HCT116 (cell line): ENCODE results near the gene RAB3GAP1. TPM values are rescaled to one million over a fixed set of nuclear protein-coding genes. Genes with fewer than 3 reads are reported as not detected.

ENCODE experiments used
- ATAC-seq: fragments of 200-7000 bp; cut with Tn5 transposase; 2 replicates; pipeline ENCODE4 v1.9.1; 2020; ENCODE audit warnings: mild to moderate bottlenecking, moderate library complexity
- BruUV-seq: library from RNA; stranded (reverse); fragments of 400-500 nt; replicated peaks from 2 replicates; lab custom pipeline; 2021; lab: Mats Ljungman, UMichigan
- CTCF ChIA-PET: fragments of 300-600 bp; sonication (Branson Sonifier 250); formaldehyde crosslinking; loops from one replicate; lab custom pipeline; 2021; ENCODE audit warnings: antibody characterized with exemption; lab: Charles Lee
- POLR2A ChIA-PET: fragments of 300-600, 350-600 bp; sonication (Branson Sonifier 250); formaldehyde crosslinking; loops from one replicate; lab custom pipeline; 2021; ENCODE audit warnings: antibody characterized with exemption; lab: Charles Lee
- RAD21 ChIA-PET, 2 experiments: fragments of 300-600 bp; sonication (Branson Sonifier 250); formaldehyde crosslinking; loops; one replicate each; lab custom pipeline; 2023; ENCODE audit warnings: low total read pairs in 2 of 2; ENCODE audit not compliant: uncharacterized antibody in 2 of 2, unreplicated experiment in 2 of 2, low non-redundant PET in 1 of 2; lab: Charles Lee
- DNase-seq: peaks from one replicate; pipeline ENCODE4 v3.0.0-alpha.2; 2010; ENCODE audit warnings: low read depth, low spot score
- H2AFZ ChIP-seq: fragments of 200-600 bp; shearing (Covaris generic), sonication (generic); 2 replicates; pipeline ENCODE4 v1.6.1; 2017; ENCODE audit warnings: low read depth, mixed run types, mixed read lengths, antibody characterized with exemption, low read length; ENCODE audit not compliant: poor library complexity, severe bottlenecking
- H3K27ac ChIP-seq: 2 replicates; pipeline ENCODE4 v1.5.1; 2012; ENCODE audit warnings: low read depth, low read length
- H3K27me3 ChIP-seq: fragments of 200-600 bp; sonication (generic); 2 replicates; pipeline ENCODE4 v1.6.1; 2016; ENCODE audit warnings: mixed run types, low read length, mixed read lengths; ENCODE audit not compliant: insufficient read depth
- H3K36me3 ChIP-seq, 2 experiments: fragments of 200-500 bp in 1 of 2; fragments of 200-600 bp in 1 of 2; sonication (Bioruptor generic) in 1 of 2; sonication (generic) in 1 of 2; 2 replicates each; pipeline versions ENCODE4 v1.5.1 to v1.6.1; 2014 to 2016; ENCODE audit warnings: low read length in 2 of 2, inconsistent platforms in 1 of 2, mixed read lengths in 1 of 2, mixed run types in 1 of 2; ENCODE audit not compliant: insufficient read depth in 2 of 2, control insufficient read depth in 1 of 2
- H3K4me1 ChIP-seq, 2 experiments: fragments of 200-600 bp in 1 of 2; sonication (generic) in 1 of 2; 2 replicates each; pipeline versions ENCODE4 v1.5.1 to v1.6.1; 2012 to 2017; ENCODE audit warnings: low read length in 2 of 2, inconsistent platforms in 1 of 2, mild to moderate bottlenecking in 1 of 2, mixed read lengths in 1 of 2, mixed run types in 1 of 2, moderate library complexity in 1 of 2; ENCODE audit not compliant: insufficient read depth in 2 of 2, control insufficient read depth in 1 of 2
- H3K4me2 ChIP-seq: fragments of 200-600 bp; sonication (generic); 2 replicates; pipeline ENCODE4 v1.6.1; 2017; ENCODE audit warnings: mixed run types, low read length, mixed read lengths
- H3K4me3 ChIP-seq, 2 experiments: fragments of 200-600 bp in 1 of 2; sonication (generic) in 1 of 2; replicated peaks in 1 of 2; 2 replicates each; pipeline ENCODE4 v1.5.1; 2011 to 2016; ENCODE audit warnings: low read length in 2 of 2, control low read depth in 1 of 2, low read depth in 1 of 2, mild to moderate bottlenecking in 1 of 2, mixed read lengths in 1 of 2, mixed run types in 1 of 2
- H3K79me2 ChIP-seq: fragments of 200-600 bp; sonication (generic); 2 replicates; pipeline ENCODE4 v1.6.1; 2017; ENCODE audit warnings: mild to moderate bottlenecking, mixed run types, low read length, moderate library complexity, mixed read lengths; ENCODE audit not compliant: insufficient read depth
- H3K9ac ChIP-seq: fragments of 200-600 bp; sonication (generic); 2 replicates; pipeline ENCODE4 v1.6.1; 2016; ENCODE audit warnings: low read length, mixed read lengths
- H3K9me2 ChIP-seq: fragments of 200-600 bp; sonication (generic), shearing (Covaris generic); 2 replicates; pipeline ENCODE4 v1.6.1; 2017; ENCODE audit warnings: mixed run types, mild to moderate bottlenecking, moderate library complexity; ENCODE audit not compliant: insufficient read depth
- H3K9me3 ChIP-seq, 2 experiments: fragments of 200-500 bp in 1 of 2; fragments of 200-600 bp in 1 of 2; sonication (Bioruptor generic) in 1 of 2; sonication (generic) in 1 of 2; 2 replicates each; pipeline ENCODE4 v1.6.1; 2014 to 2017; ENCODE audit warnings: low read length in 2 of 2, mixed read lengths in 2 of 2, inconsistent platforms in 1 of 2, low read depth in 1 of 2, mild to moderate bottlenecking in 1 of 2, mixed run types in 1 of 2, moderate library complexity in 1 of 2; ENCODE audit not compliant: control insufficient read depth in 1 of 2, insufficient read depth in 1 of 2
- H4K20me1 ChIP-seq: fragments of 200-600 bp; sonication (generic), shearing (Covaris generic); 2 replicates; pipeline ENCODE4 v1.6.1; 2017; ENCODE audit warnings: mixed run types, mild to moderate bottlenecking, moderate library complexity; ENCODE audit not compliant: insufficient read depth
- ATF3 ChIP-seq: IDR thresholded peaks from 2 replicates; pipeline ENCODE4 v1.6.1; 2012
- CTCF ChIP-seq, 3 experiments: fragments of 200-600 bp in 1 of 3; sonication (generic) in 1 of 3; IDR thresholded peaks in 2 of 3; conservative IDR thresholded peaks in 1 of 3; 2 replicates each; pipeline ENCODE4 v1.5.1; 2012 to 2017; ENCODE audit warnings: low read depth in 2 of 3, low read length in 2 of 3, antibody characterized with exemption in 1 of 3, borderline replicate concordance in 1 of 3, control low read depth in 1 of 3, mild to moderate bottlenecking in 1 of 3, mixed read lengths in 1 of 3, mixed run types in 1 of 3, moderate library complexity in 1 of 3; ENCODE audit not compliant: insufficient read depth in 1 of 3
- EZH2 ChIP-seq: fragments of 200-600 bp; sonication (generic); IDR thresholded peaks from 2 replicates; pipeline ENCODE4 v1.6.1; 2017; ENCODE audit warnings: antibody characterized with exemption, mixed run types
- FOSL1 ChIP-seq: IDR thresholded peaks from 2 replicates; pipeline ENCODE4 v1.6.1; 2012; ENCODE audit warnings: low read depth
- SIN3A ChIP-seq: IDR thresholded peaks from 2 replicates; pipeline ENCODE4 v1.6.1; 2012; ENCODE audit warnings: low read depth
- SP1 ChIP-seq: IDR thresholded peaks from 2 replicates; pipeline ENCODE4 v1.6.1; 2012; ENCODE audit warnings: low read depth
- YY1 ChIP-seq: IDR thresholded peaks from 2 replicates; pipeline ENCODE4 v1.6.1; 2011; ENCODE audit warnings: low read length, low read depth, moderate library complexity, mild to moderate bottlenecking; ENCODE audit not compliant: insufficient replicate concordance; ENCODE audit errors: extremely low read depth
- ZBTB33 ChIP-seq: IDR thresholded peaks from 2 replicates; pipeline ENCODE4 v1.6.1; 2011; ENCODE audit warnings: mild to moderate bottlenecking, low read length, moderate library complexity; ENCODE audit not compliant: insufficient replicate concordance; ENCODE audit errors: extremely low read depth
- ZNF274 ChIP-seq: fragments of 200-500 bp; sonication (Bioruptor generic); IDR thresholded peaks from 2 replicates; pipeline ENCODE4 v1.6.1; 2014; ENCODE audit warnings: mild to moderate bottlenecking, low read depth, low read length, inconsistent platforms
- intact Hi-C: fragments of 100-400 bp; cut with micrococcal nuclease; formaldehyde crosslinking; loops from 2 replicates; pipeline ENCODE4 v1.10.0; 2022
- total RNA-seq: library from RNA; stranded (reverse); gene quantifications from one replicate; pipeline ENCODE4 v1.2.1, GENCODE V29; 2021; ENCODE audit not compliant: unreplicated experiment

Gene RAB3GAP1
- total RNA-seq, 1 experiment from 2014 or later = 38.5 TPM

GRCh38 chr2:135152361-135152760, 100.3 kb downstream of the RAB3GAP1 start:
- no peak overlapping the region for H3K4me3 ChIP-seq
- intact Hi-C loops = no loop called here
- H3K27me3 ChIP-seq = no peaks in the 10 kb centered on the region
- H3K79me2 ChIP-seq = no peaks in the 10 kb centered on the region
- BruUV-seq = no TSS peak
- POLR2A ChIA-PET = no interaction called here
- H3K9me2 ChIP-seq = no peaks in the 10 kb centered on the region
- H3K9ac ChIP-seq = no peak overlapping the region
- ATAC-seq (no peak), DNase-seq (no peak)
- no peak overlapping the region for H3K4me2 ChIP-seq
- peaks cover 6 to 22% of the 10 kb centered on the region in 2 experiments; a peak in 2 of 4 replicates for H3K36me3 ChIP-seq
- H2AFZ ChIP-seq = no peak overlapping the region
- RAD21 ChIA-PET = no interaction called here
- no peak overlapping the region for H3K27ac ChIP-seq
- CTCF ChIA-PET = no interaction called here
- H3K9me3 ChIP-seq = no peaks in the 10 kb centered on the region
- no peaks in the 10 kb centered on the region for H3K4me1 ChIP-seq
- TF ChIP-seq ATF3 (no peak), ZBTB33 (no peak), FOSL1 (no peak), CTCF (IDR thresholded peaks at IDR 0.05 in 2 of 3, conservative IDR thresholded peaks at IDR 0.05 in 1 of 3; ENCODE audit: borderline replicate concordance in 1 of 3, insufficient read depth in 1 of 3, low read depth in 2 of 3, low read length in 2 of 3) (no peak), YY1 (no peak), SP1 (no peak), EZH2 (no peak), ZNF274 (no peak), SIN3A (no peak)
- no peaks in the 10 kb centered on the region for H4K20me1 ChIP-seq
